Measurements from ENCODE around the gene SELENBP1. TPM values are rescaled to one million over a fixed set of nuclear protein-coding genes. Genes with fewer than 3 reads are reported as not detected.
A peak's percentile ranks its signal among the peaks of the same experiment; 100 is the strongest.
"Not testable (repeated sequence)": the region's sequence is repeated elsewhere in the genome, so short reads cannot be mapped to it uniquely, and the experiment has no call there.

Gene SELENBP1
- total RNA-seq, 2 donors from 2014 or later = not detected

GRCh38 chr1:151399324-151400171 lies 27.0 kb upstream of the SELENBP1 start, which contains the start of gene PSMB4:
PSMB4 (plus strand) TSS chr1:151399573; CDS start chr1:151399588, 15 bp downstream.
- peak within 1 kb of the TSS; percentile 99 to 100 for H3K27ac Mint-ChIP-seq
- H3K9me3 Mint-ChIP-seq = no peaks in the 10 kb centered on the region
- H3K4me3 Mint-ChIP-seq = peak within 1 kb of the TSS; percentile 100
- ATAC-seq (peak; percentile 93 to 98), DNase-seq (ENCODE audit: low spot score) (peak; percentile 89)
- peaks cover 45% of the 10 kb centered on the region for H3K36me3 Mint-ChIP-seq
- no peaks in the 10 kb centered on the region for H3K27me3 Mint-ChIP-seq
- H3K4me1 Mint-ChIP-seq (ENCODE audit: low read depth in 2 of 2) = peaks cover 30 to 46% of the 10 kb centered on the region in 2 donors

- ATAC-seq; DNase-seq (ENCODE audit: low spot score); H3K9me3 Mint-ChIP-seq; H3K27ac Mint-ChIP-seq; H3K27me3 Mint-ChIP-seq; H3K4me3 Mint-ChIP-seq: not testable (repeated sequence)
- peaks cover 22% of the 10 kb centered on the region for H3K36me3 Mint-ChIP-seq
- peaks cover 23 to 27% of the 10 kb centered on the region in 2 donors for H3K4me1 Mint-ChIP-seq (ENCODE audit: low read depth in 2 of 2)
Measured at GRCh38 chr1:151396265-151396664, 23.8 kb upstream of the SELENBP1 start.

- Mint-ChIP-seq H3K36me3 (no peaks in the 10 kb centered on the region), H3K9me3 (no peaks in the 10 kb centered on the region), H3K27ac (no peak overlapping the region), H3K4me3 (no peak overlapping the region), H3K4me1 (ENCODE audit: low read depth in 2 of 2) (peaks cover 2 to 5% of the 10 kb centered on the region in 2 donors), H3K27me3 (peaks cover 0 to 5% of the 10 kb centered on the region in 2 donors)
- ATAC-seq (no peak), DNase-seq (ENCODE audit: low spot score) (no peak)
Measured at GRCh38 chr1:151393583-151393982, 21.1 kb upstream of the SELENBP1 start.

- H3K27me3 Mint-ChIP-seq = peaks cover 0 to 5% of the 10 kb centered on the region in 2 donors
- DNase-seq (ENCODE audit: low spot score) = no peak
- no peak overlapping the region for H3K27ac Mint-ChIP-seq
- H3K9me3 Mint-ChIP-seq = no peaks in the 10 kb centered on the region
- H3K4me3 Mint-ChIP-seq = no peak overlapping the region
- H3K4me1 Mint-ChIP-seq (ENCODE audit: low read depth in 2 of 2) = no peaks in the 10 kb centered on the region
- H3K36me3 Mint-ChIP-seq = no peaks in the 10 kb centered on the region
- ATAC-seq = no peak
Measured at GRCh38 chr1:151391079-151391563, 18.6 kb upstream of the SELENBP1 start.

- not testable (repeated sequence) for DNase-seq (ENCODE audit: low spot score); H3K4me3 Mint-ChIP-seq; H3K27ac Mint-ChIP-seq; H3K4me1 Mint-ChIP-seq (ENCODE audit: low read depth in 2 of 2); H3K36me3 Mint-ChIP-seq; H3K9me3 Mint-ChIP-seq; H3K27me3 Mint-ChIP-seq; ATAC-seq
Measured at GRCh38 chr1:151390221-151391078, 17.9 kb upstream of the SELENBP1 start.

GRCh38 chr1:151386002-151386401 lies 13.5 kb upstream of the SELENBP1 start:
- no peaks in the 10 kb centered on the region for H3K4me1 Mint-ChIP-seq (ENCODE audit: low read depth in 2 of 2)
- no peak for ATAC-seq
- no peak overlapping the region for H3K4me3 Mint-ChIP-seq
- H3K36me3 Mint-ChIP-seq = no peaks in the 10 kb centered on the region
- no peaks in the 10 kb centered on the region for H3K27me3 Mint-ChIP-seq
- DNase-seq (ENCODE audit: low spot score) = no peak
- H3K27ac Mint-ChIP-seq = no peak overlapping the region
- no peaks in the 10 kb centered on the region for H3K9me3 Mint-ChIP-seq

GRCh38 chr1:151384584-151384983 lies 12.1 kb upstream of the SELENBP1 start:
- ATAC-seq (no peak), DNase-seq (ENCODE audit: low spot score) (no peak)
- Mint-ChIP-seq H3K36me3 (no peaks in the 10 kb centered on the region), H3K27me3 (no peaks in the 10 kb centered on the region), H3K4me3 (no peak overlapping the region), H3K27ac (no peak overlapping the region), H3K9me3 (no peaks in the 10 kb centered on the region), H3K4me1 (ENCODE audit: low read depth in 2 of 2) (no peaks in the 10 kb centered on the region)

GRCh38 chr1:151377150-151377884 lies 4.8 kb upstream of the SELENBP1 start:
- Mint-ChIP-seq H3K4me1 (ENCODE audit: low read depth in 2 of 2) (no peaks in the 10 kb centered on the region), H3K27me3 (peaks cover 0 to 3% of the 10 kb centered on the region in 2 donors), H3K4me3 (no peak overlapping the region), H3K9me3 (no peaks in the 10 kb centered on the region), H3K36me3 (no peaks in the 10 kb centered on the region), H3K27ac (no peak overlapping the region)
- ATAC-seq = no peak
- DNase-seq (ENCODE audit: low spot score) = no peak

GRCh38 chr1:151373196-151373595 lies 691 bp upstream of the SELENBP1 start:
- Mint-ChIP-seq H3K36me3 (no peaks in the 10 kb centered on the region), H3K4me1 (ENCODE audit: low read depth in 2 of 2) (no peaks in the 10 kb centered on the region), H3K9me3 (no peaks in the 10 kb centered on the region), H3K4me3 (no peak overlapping the region), H3K27me3 (peaks cover 0 to 3% of the 10 kb centered on the region in 2 donors), H3K27ac (no peak overlapping the region)
- no peak for DNase-seq (ENCODE audit: low spot score)
- no peak for ATAC-seq

- ATAC-seq (no peak), DNase-seq (ENCODE audit: low spot score) (no peak)
- Mint-ChIP-seq H3K4me3 (no peak overlapping the region), H3K27ac (no peak overlapping the region), H3K4me1 (ENCODE audit: low read depth in 2 of 2) (no peaks in the 10 kb centered on the region), H3K27me3 (peaks cover 0 to 3% of the 10 kb centered on the region in 2 donors), H3K36me3 (no peaks in the 10 kb centered on the region), H3K9me3 (no peaks in the 10 kb centered on the region)
Measured at GRCh38 chr1:151371370-151372057, 991 bp downstream of the SELENBP1 start.

- ATAC-seq (no peak), DNase-seq (ENCODE audit: low spot score) (no peak)
- Mint-ChIP-seq H3K36me3 (no peaks in the 10 kb centered on the region), H3K9me3 (no peaks in the 10 kb centered on the region), H3K4me3 (no peak overlapping the region), H3K4me1 (ENCODE audit: low read depth in 2 of 2) (no peaks in the 10 kb centered on the region), H3K27me3 (no peaks in the 10 kb centered on the region), H3K27ac (no peak overlapping the region)
Measured at GRCh38 chr1:151370211-151370911, 2.1 kb downstream of the SELENBP1 start.

GRCh38 chr1:151369621-151370048 lies 2.9 kb downstream of the SELENBP1 start:
- ATAC-seq = no peak
- H3K9me3 Mint-ChIP-seq = no peaks in the 10 kb centered on the region
- no peak overlapping the region for H3K27ac Mint-ChIP-seq
- no peaks in the 10 kb centered on the region for H3K36me3 Mint-ChIP-seq
- H3K27me3 Mint-ChIP-seq = no peaks in the 10 kb centered on the region
- H3K4me3 Mint-ChIP-seq = no peak overlapping the region
- no peak for DNase-seq (ENCODE audit: low spot score)
- H3K4me1 Mint-ChIP-seq (ENCODE audit: low read depth in 2 of 2) = no peaks in the 10 kb centered on the region
